ENCODE measurements around the gene HOXC4.

DNA sequence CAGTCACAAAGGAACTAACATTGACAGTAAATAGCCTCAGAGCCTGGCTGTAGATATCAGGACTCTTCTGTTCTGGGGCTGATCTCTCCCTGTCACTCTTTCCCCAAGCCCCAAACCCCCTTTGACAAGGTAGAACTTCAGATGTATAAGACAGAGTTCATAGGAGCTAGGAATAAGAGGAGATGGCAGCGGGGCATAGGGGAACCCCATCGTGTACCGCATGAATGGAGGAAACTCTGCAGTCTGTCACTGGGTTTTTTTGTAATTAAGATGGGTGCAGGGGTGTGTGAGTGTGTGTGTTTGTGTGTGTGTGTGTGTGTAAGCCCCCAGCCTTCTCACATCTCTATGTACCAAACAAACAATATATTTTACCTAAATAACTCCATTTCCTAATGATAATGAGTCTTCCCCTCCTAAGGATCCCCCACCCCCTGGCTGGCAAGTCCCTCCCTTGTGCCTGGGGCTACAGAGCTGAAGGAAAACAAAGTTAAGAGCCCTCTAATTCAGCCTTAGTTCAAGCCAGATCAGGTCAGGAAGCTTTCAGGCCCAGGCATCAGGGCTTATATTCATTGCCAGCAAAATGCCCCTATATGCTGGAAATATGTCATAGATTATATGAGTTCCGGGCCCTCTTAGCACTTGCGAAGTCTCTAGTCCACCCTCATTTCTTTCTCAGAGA is 9.1 kb upstream of the HOXC4 start:
- TF ChIP-seq, protein P1, sequence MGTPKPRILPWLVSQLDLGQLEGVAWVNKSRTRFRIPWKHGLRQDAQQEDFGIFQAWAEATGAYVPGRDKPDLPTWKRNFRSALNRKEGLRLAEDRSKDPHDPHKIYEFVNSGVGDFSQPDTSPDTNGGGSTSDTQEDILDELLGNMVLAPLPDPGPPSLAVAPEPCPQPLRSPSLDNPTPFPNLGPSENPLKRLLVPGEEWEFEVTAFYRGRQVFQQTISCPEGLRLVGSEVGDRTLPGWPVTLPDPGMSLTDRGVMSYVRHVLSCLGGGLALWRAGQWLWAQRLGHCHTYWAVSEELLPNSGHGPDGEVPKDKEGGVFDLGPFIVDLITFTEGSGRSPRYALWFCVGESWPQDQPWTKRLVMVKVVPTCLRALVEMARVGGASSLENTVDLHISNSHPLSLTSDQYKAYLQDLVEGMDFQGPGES (IDR thresholded peaks at IDR 0.05), result no peak
- no peak for TF ChIP-seq POLR2A (IDR thresholded peaks at IDR 0.05; ENCODE audit: low read depth, low read length)
- TF ChIP-seq MEF2B (IDR thresholded peaks at IDR 0.05; ENCODE audit: partially characterized antibody, poor library complexity, severe bottlenecking), result no peak
- no peak for TF ChIP-seq HDAC6 (IDR thresholded peaks at IDR 0.05; ENCODE audit: unreplicated experiment)
- TF ChIP-seq CBX5 (IDR thresholded peaks at IDR 0.05; ENCODE audit: low read depth), result no peak
- TF ChIP-seq CREM (IDR thresholded peaks at IDR 0.05; ENCODE audit: low read depth), result no peak
- TF ChIP-seq SMC3 (IDR thresholded peaks at IDR 0.05; ENCODE audit: borderline replicate concordance, low read length), result no peak
- TF ChIP-seq RFX5 (IDR thresholded peaks at IDR 0.05; ENCODE audit: low read depth, low read length), result no peak
- TF ChIP-seq, protein P2, sequence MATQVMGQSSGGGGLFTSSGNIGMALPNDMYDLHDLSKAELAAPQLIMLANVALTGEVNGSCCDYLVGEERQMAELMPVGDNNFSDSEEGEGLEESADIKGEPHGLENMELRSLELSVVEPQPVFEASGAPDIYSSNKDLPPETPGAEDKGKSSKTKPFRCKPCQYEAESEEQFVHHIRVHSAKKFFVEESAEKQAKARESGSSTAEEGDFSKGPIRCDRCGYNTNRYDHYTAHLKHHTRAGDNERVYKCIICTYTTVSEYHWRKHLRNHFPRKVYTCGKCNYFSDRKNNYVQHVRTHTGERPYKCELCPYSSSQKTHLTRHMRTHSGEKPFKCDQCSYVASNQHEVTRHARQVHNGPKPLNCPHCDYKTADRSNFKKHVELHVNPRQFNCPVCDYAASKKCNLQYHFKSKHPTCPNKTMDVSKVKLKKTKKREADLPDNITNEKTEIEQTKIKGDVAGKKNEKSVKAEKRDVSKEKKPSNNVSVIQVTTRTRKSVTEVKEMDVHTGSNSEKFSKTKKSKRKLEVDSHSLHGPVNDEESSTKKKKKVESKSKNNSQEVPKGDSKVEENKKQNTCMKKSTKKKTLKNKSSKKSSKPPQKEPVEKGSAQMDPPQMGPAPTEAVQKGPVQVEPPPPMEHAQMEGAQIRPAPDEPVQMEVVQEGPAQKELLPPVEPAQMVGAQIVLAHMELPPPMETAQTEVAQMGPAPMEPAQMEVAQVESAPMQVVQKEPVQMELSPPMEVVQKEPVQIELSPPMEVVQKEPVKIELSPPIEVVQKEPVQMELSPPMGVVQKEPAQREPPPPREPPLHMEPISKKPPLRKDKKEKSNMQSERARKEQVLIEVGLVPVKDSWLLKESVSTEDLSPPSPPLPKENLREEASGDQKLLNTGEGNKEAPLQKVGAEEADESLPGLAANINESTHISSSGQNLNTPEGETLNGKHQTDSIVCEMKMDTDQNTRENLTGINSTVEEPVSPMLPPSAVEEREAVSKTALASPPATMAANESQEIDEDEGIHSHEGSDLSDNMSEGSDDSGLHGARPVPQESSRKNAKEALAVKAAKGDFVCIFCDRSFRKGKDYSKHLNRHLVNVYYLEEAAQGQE (IDR thresholded peaks at IDR 0.05; ENCODE audit: low read depth, low read length), result no peak

Measured in GM12878 (cell line).